Ovary (tissue), 3 donors: Measurements from ENCODE around the gene MOB3A.

ENCODE experiments used
- CTCF ChIP-seq, 3 donors: fragments of 450-650 bp in 2 of 3; fragments of 200-600 bp in 1 of 3; IDR thresholded peaks; one replicate each; pipeline versions ENCODE4 v1.5.1 to v1.8.0; 2016 to 2022; ENCODE audit warnings: antibody characterized with exemption in 3 of 3, mild to moderate bottlenecking in 1 of 3
- POLR2A ChIP-seq: fragments of 450-650 bp; IDR thresholded peaks from one replicate; pipeline ENCODE4 v1.6.1; 2017; ENCODE audit warnings: antibody characterized with exemption, mild to moderate bottlenecking, moderate library complexity
- donor health status: DM: no; HTN: no; CAD: no.

- TF ChIP-seq CTCF (IDR thresholded peaks at IDR 0.05) (no peak), POLR2A (no peak)
These were observed 18.7 kb downstream of the MOB3A start for GRCh38 chr19:2077398-2077797.
